SK-N-SH (cell line): Measurements from ENCODE around the gene FAM120C. TPM values are rescaled to one million over a fixed set of nuclear protein-coding genes. Genes with fewer than 3 reads are reported as not detected.

Experiments
- CTCF ChIA-PET: fragments of 300-600, 350-600 bp; formaldehyde crosslinking; extraction: SDS; loops from one replicate; lab custom pipeline; 2021; lab: Yijun Ruan, JAX
- POLR2A ChIA-PET: fragments of 350-600 bp; sonication (Branson Sonifier 250); formaldehyde crosslinking; extraction: SDS; loops from one replicate; lab custom pipeline; 2020; ENCODE audit warnings: antibody characterized with exemption, inconsistent platforms; lab: Yijun Ruan, JAX
- DNase-seq: peaks from one replicate; pipeline ENCODE4 v3.0.0; 2012
- H2AFZ ChIP-seq: fragments of 200-600 bp; sonication (generic); 2 replicates; pipeline ENCODE4 v1.8.1; 2016; ENCODE audit warnings: antibody characterized with exemption, mild to moderate bottlenecking, low read depth
- H3F3A ChIP-seq: fragments of 200-600 bp; sonication (generic); replicated peaks from 2 replicates; pipeline ENCODE3; 2016; ENCODE audit warnings: antibody characterized with exemption, mild to moderate bottlenecking; ENCODE audit not compliant: insufficient read depth
- H3K27ac ChIP-seq, 2 experiments: fragments of 200-500 bp in 1 of 2; fragments of 200-600 bp in 1 of 2; sonication (Bioruptor generic) in 1 of 2; sonication (generic), shearing (Covaris generic) in 1 of 2; 2 replicates each; pipeline versions ENCODE4 v1.5.1 to v1.6.1; 2014 to 2016; ENCODE audit warnings: low read depth in 2 of 2, inconsistent platforms in 1 of 2, low read length in 1 of 2, mild to moderate bottlenecking in 1 of 2, mixed read lengths in 1 of 2
- H3K27me3 ChIP-seq: fragments of 200-600 bp; sonication (generic), shearing (Covaris generic); 2 replicates; pipeline ENCODE4 v1.6.1; 2016; ENCODE audit warnings: mixed run types; ENCODE audit not compliant: insufficient read depth
- H3K36me3 ChIP-seq, 2 experiments: fragments of 200-500 bp in 1 of 2; fragments of 200-600 bp in 1 of 2; sonication (Bioruptor generic) in 1 of 2; sonication (generic) in 1 of 2; replicated peaks in 1 of 2; 2 replicates each; pipeline versions ENCODE3 to v1.5.1; 2014 to 2016; ENCODE audit warnings: low read length in 1 of 2, mild to moderate bottlenecking in 1 of 2; ENCODE audit not compliant: insufficient read depth in 2 of 2, control insufficient read depth in 1 of 2
- H3K4me1 ChIP-seq, 2 experiments: fragments of 200-500 bp in 1 of 2; fragments of 200-600 bp in 1 of 2; sonication (Bioruptor generic) in 1 of 2; sonication (generic), shearing (Covaris generic) in 1 of 2; 2 replicates each; pipeline versions ENCODE4 v1.5.1 to v1.6.1; 2014 to 2016; ENCODE audit warnings: low read depth in 1 of 2, low read length in 1 of 2, mixed run types in 1 of 2; ENCODE audit not compliant: insufficient read depth in 2 of 2, control insufficient read depth in 1 of 2
- H3K4me2 ChIP-seq: fragments of 200-600 bp; sonication (generic), shearing (Covaris generic); 2 replicates; pipeline ENCODE4 v1.6.1; 2017; ENCODE audit warnings: mixed run types
- H3K4me3 ChIP-seq, 2 experiments: fragments of 200-500 bp in 1 of 2; fragments of 200-600 bp in 1 of 2; sonication (Bioruptor generic) in 1 of 2; sonication (generic), shearing (Covaris generic) in 1 of 2; 2 replicates each; pipeline versions ENCODE4 v1.5.1 to v1.8.1; 2014 to 2016; ENCODE audit warnings: low read depth in 2 of 2, inconsistent platforms in 1 of 2, low read length in 1 of 2, mild to moderate bottlenecking in 1 of 2, mixed read lengths in 1 of 2, moderate library complexity in 1 of 2
- H3K79me2 ChIP-seq: fragments of 200-600 bp; sonication (generic); 2 replicates; pipeline ENCODE4 v1.8.1; 2017; ENCODE audit warnings: mild to moderate bottlenecking; ENCODE audit not compliant: insufficient read depth
- H3K9ac ChIP-seq: fragments of 200-600 bp; sonication (generic); 2 replicates; pipeline ENCODE4 v1.6.1; 2017; ENCODE audit warnings: mixed run types
- H3K9me2 ChIP-seq: fragments of 200-600 bp; sonication (generic); 2 replicates; pipeline ENCODE4 v1.6.1; 2017; ENCODE audit warnings: mixed run types
- H3K9me3 ChIP-seq: fragments of 200-600 bp; sonication (generic); 2 replicates; pipeline ENCODE4 v1.6.1; 2017; ENCODE audit warnings: mixed run types, mild to moderate bottlenecking, moderate library complexity
- H4K20me1 ChIP-seq: fragments of 200-600 bp; sonication (generic); 2 replicates; pipeline ENCODE4 v1.6.1; 2017; ENCODE audit warnings: mild to moderate bottlenecking, mixed run types; ENCODE audit not compliant: insufficient read depth
- CHD2 ChIP-seq: fragments of 150-350 bp; IDR thresholded peaks from 2 replicates; pipeline ENCODE4 v1.6.1; 2018; ENCODE audit warnings: low read length; ENCODE audit not compliant: partially characterized antibody
- ELF1 ChIP-seq: IDR thresholded peaks from 2 replicates; pipeline ENCODE4 v1.4.0; 2012
- MXI1 ChIP-seq: IDR thresholded peaks from 2 replicates; pipeline ENCODE4 v1.6.1; 2012; ENCODE audit warnings: mild to moderate bottlenecking, low read depth, low read length, improper control_type of control experiment
- NFIC ChIP-seq: IDR thresholded peaks from 2 replicates; pipeline ENCODE4 v1.4.0; 2012; ENCODE audit warnings: borderline replicate concordance
- PBX3 ChIP-seq: IDR thresholded peaks from 2 replicates; pipeline ENCODE4; 2012
- POLR2AphosphoS5 ChIP-seq: IDR thresholded peaks from 2 replicates; pipeline ENCODE4 v1.6.1; 2012; ENCODE audit warnings: low read depth, low read length
- TAF1 ChIP-seq: IDR thresholded peaks from 2 replicates; pipeline ENCODE4 v1.6.1; 2012; ENCODE audit warnings: low read depth, mild to moderate bottlenecking, low read length, moderate library complexity, borderline replicate concordance
- TCF12 ChIP-seq: IDR thresholded peaks from 2 replicates; pipeline ENCODE4 v1.4.0; 2012
- TEAD4 ChIP-seq: IDR thresholded peaks from 2 replicates; pipeline ENCODE4 v1.4.0; 2012; ENCODE audit warnings: mild to moderate bottlenecking, borderline replicate concordance; ENCODE audit not compliant: insufficient read depth
- YY1 ChIP-seq: IDR thresholded peaks from 2 replicates; pipeline ENCODE4 v1.4.0; 2012; ENCODE audit warnings: low read depth, mild to moderate bottlenecking
- ZBTB33 ChIP-seq: IDR thresholded peaks from 2 replicates; pipeline ENCODE4 v1.4.0; 2012; ENCODE audit warnings: low read depth, borderline replicate concordance
- WGBS: methylation state at CpG from one replicate; pipeline ENCODE4 v1.1.6; 2017; ENCODE audit warnings: low lambda C conversion rate; 5-methylcytosine and 5-hydroxymethylcytosine counted together
- polyA plus RNA-seq, 3 experiments: library from polyadenylated mRNA; depleted of rRNA; stranded (reverse); fragments of >200 nt; gene quantifications; 2 replicates each; pipeline ENCODE4 v1.2.3, GENCODE V29; 2012

The FAM120C gene
- polyA plus RNA-seq, 1 of the 3 experiments (the other 2 are of a cell fraction), result 6.0 TPM

- Histone ChIP-seq H3K79me2 (no peaks in the 10 kb centered on the region), H3K27ac (no peak overlapping the region), H3K27me3 (no peaks in the 10 kb centered on the region; the same call in 1 of the 2 replicates), H4K20me1 (no peaks in the 10 kb centered on the region), H3K9ac (no peak overlapping the region), H3F3A (no peaks in the 10 kb centered on the region), H3K4me1 (no peaks in the 10 kb centered on the region), H3K4me2 (no peak overlapping the region), H3K36me3 (peaks cover 3 to 10% of the 10 kb centered on the region in 2 experiments), H3K9me3 (no peaks in the 10 kb centered on the region), H3K9me2 (no peaks in the 10 kb centered on the region), H3K4me3 (no peak overlapping the region), H2AFZ (no peak overlapping the region)
- TF ChIP-seq ELF1, result no peak
- no peak for TF ChIP-seq NFIC
- TF ChIP-seq YY1, result no peak
- TF ChIP-seq POLR2AphosphoS5, result no peak
- TF ChIP-seq CHD2, result no peak
- 34% methylated on average over 4 of the region's 4 CpGs for WGBS
- POLR2A ChIA-PET, result no interaction called here
- CTCF ChIA-PET, result no interaction called here
- no peak for DNase-seq
Observed at GRCh38 chrX:54087661-54088060, 95.4 kb downstream of the FAM120C start.

DNA sequence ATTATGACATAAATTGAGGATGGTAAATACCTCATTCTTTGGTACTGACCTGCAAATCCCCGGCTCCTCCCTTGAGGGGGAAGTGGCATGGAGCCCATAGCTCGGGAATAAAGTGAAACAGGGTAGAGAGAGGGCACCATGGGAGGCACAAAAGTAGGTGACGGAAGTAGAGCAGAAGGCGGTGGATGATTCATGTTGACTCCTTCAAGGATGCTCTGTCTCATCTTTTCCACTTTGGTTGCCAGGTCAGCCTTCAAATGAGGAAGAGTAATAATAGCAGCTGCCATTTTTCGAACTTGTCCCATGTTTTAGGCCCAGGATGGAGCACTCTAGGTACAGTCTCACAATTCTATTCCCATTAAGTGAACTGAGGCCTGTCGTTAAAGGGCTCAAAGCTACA lies 97.4 kb downstream of the FAM120C start:
- ChIA-PET POLR2A (no interaction called here), CTCF (no interaction called here)
- Histone ChIP-seq H3K4me3 (no peak overlapping the region), H3K9me2 (no peaks in the 10 kb centered on the region), H3K9ac (no peak overlapping the region), H3K27me3 (no peaks in the 10 kb centered on the region; the same call in 1 of the 2 replicates), H4K20me1 (no peaks in the 10 kb centered on the region), H3K36me3 (peaks cover under 1 to 10% of the 10 kb centered on the region in 2 experiments), H2AFZ (no peak overlapping the region), H3K4me2 (no peak overlapping the region), H3F3A (no peaks in the 10 kb centered on the region), H3K9me3 (no peaks in the 10 kb centered on the region), H3K4me1 (no peaks in the 10 kb centered on the region), H3K79me2 (no peaks in the 10 kb centered on the region), H3K27ac (no peak overlapping the region)
- WGBS, result 40% methylated on average over 6 of the region's 6 CpGs
- TF ChIP-seq ZBTB33 (no peak), TCF12 (no peak), PBX3 (no peak), MXI1 (no peak), TAF1 (no peak), TEAD4 (no peak)
- no peak for DNase-seq
